UCSD-AML1 (cell line): Measurements from ENCODE around the gene TSPEAR.

Source experiments
- DNase-seq: peaks from one replicate; lab custom pipeline; 2025; ENCODE audit not compliant: unreplicated experiment; lab: John Stamatoyannopoulos, UW

The TSPEAR gene

GRCh38 chr21:44711327-44712202, at the start of gene TSPEAR:
Gene TSPEAR (minus strand): TSS chr21:44711572. CDS start chr21:44711514, 58 bp downstream.
- no peak for DNase-seq

DNA sequence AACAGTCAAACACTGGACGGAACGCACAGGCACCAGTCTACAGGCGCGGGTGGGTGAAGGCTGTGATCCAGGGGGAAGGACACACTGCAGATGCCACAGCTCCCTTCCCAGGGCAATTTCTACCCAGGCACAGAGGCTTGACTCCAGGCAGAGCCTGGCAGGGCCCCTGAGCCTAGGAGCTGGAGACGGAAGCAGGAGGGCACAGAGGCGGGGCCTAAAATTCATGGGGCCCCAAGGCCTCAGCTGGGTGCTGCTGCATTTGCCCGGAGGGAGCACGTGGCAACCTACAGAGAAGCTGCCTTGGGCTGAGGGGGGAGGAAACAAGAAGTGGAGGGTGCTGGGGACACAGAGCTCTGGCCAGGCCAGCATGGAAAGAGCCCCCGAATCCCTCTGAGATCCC, 49.0 kb upstream of the TSPEAR start:
- no peak for DNase-seq

GRCh38 chr21:44759628-44760285, 48.4 kb upstream of the TSPEAR start:
- no peak for DNase-seq

DNA sequence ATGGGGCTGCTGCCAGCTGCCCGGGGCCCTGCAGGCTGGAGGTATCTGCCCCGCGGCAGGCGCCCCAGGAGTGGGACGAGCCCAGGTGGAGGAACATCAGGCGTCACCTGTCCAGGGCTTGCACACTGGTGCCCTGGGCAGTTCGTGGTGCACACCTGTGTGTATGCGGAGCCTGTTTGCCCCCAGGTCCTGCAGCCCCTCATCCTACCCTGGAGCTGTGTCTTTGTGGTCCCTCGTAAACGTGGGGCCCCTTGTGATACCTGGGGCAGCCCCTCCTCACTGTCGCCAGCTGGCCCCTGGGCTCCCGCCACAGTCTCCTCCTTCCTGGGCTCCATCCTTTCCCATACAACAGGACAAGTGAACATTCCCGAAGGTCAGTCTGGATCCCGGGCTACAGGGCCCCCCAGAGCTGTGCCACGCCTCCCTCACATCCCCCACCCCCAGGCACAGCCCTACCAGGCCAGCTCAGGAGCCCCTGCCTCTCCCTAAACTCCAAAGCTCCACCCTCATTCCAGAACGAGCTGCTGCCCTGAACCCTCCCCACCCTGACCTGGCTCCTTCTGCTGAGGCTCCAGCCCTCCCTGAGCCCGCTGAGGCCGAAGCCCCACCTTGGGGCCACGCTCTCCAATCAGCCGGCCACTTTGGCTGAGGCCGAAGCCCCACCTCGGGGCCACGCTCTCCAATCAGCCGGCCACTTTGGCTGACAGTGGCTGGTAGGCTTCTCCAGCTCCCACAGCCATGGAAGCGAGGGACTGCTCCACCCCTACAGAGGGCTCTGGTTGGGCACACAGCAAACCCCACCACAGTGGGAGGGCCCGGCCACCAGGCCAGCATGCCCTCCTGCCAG, 47.6 kb upstream of the TSPEAR start:
- no peak for DNase-seq

DNA sequence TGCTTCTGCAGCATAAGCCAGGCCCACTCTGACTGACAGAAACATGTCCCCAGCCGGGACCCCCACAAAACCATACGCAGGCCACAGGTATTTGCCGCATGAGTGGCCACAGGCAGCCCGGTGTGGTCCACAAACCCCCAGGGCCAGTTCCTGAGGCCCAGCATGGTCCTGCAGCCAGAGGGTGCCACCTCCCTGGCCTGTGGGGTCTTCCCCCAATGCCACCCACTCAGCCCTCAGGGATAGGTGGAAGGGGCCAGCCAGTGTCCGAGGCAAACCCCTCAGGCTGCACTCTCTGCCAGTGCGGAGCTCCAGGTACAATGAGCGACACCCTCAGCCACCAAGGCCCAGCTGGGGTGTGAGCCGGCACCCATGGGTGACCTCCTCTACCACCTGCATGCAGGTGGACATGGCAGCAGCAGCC, 46.8 kb upstream of the TSPEAR start:
- no peak for DNase-seq

DNA sequence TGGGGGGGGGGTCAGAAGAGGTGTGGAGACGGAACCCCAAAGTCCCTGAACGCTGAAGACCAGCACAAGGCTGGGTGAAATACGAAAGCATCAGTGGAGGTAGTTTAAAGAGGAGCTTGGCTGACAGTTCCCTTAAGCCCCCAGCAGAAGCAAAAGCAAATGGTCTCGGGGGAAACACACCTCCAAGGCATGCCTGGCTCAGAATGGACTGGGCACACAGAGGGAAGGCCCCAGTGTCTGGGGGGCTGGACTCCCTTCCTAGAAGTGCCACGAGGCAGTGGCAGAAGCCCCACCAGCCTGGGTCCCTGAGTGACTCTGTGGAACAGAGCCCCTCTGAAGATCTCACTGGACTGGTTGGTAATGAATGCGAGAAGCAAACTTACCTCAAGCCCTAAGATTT, 46.4 kb upstream of the TSPEAR start:
- DNase-seq = no peak

- DNase-seq = no peak
These were observed 45.2 kb upstream of the TSPEAR start for GRCh38 chr21:44756423-44757185.

DNA sequence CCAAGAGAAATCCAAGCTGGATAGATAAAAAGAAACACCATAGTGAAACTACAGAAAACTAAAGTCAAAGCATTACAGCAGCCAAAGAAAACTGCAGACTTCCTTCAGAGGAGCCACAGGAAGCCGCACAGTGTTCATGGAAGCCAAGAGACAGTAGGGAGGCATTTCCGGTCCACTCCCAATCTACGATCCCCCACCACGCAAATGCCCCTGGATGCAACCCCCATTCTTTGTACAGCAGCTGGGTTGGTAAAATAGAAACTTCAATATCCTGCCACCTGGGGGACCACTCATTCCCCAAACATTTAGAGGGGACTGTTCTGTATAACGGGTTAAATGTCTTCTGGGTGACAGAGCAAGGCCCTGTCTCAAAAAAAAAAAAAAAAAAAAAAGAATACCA, 43.9 kb upstream of the TSPEAR start:
- peak; percentile 62 for DNase-seq

DNA sequence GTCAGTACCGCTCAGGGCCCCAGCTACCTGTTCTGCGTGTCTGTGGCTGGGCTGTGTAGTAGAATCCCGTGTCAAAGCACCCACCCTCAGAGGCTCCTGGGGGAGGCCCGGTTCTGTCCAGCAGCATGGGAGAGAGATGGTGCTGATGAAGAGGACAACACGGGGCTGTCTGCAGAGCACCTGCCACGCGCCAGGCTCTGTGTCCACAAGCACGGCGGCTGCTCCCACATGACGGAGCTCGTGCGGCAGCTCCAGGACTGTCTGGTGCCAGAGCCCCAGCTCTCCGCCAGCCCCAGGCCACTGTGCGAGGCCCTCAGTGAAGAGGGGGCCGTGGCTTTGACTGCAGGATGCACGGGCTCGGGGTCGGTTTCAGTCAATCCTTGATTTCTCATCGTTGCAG, 42.0 kb upstream of the TSPEAR start:
- no peak for DNase-seq

- DNase-seq = peak; percentile 35
These were observed 41.4 kb upstream of the TSPEAR start for GRCh38 chr21:44752671-44753235.

GRCh38 chr21:44751799-44752636, 40.6 kb upstream of the TSPEAR start:
- no peak for DNase-seq

DNA sequence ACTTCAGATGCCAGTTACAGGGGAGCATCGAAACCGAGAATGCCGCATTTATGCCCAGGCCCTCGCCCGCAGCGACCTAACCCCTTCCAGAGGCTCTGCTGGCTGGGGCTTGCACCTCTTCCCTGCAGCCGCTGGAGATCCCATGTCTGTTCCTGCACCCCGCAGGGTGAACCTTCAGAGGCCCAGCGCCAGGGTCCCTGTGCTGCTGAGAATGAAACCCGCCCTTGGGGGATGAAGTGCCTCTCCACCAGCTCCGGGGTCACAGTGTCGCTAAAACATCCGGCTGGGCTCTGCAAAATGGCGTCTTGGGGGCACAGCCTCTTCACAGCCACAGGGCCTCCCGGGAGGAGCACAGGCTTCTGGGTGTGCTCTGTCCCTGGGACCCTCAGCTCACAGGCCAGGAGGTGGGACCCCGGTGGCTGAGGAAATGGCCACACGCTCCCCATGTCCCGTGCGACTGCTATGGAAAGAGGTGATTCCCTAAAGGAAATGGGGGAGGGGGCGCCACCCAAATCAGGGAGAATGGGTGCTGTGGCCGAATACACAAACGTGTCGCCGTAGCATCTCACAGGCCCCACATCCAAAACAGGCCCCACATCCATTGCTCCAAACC, 39.9 kb upstream of the TSPEAR start:
- DNase-seq = no peak

- DNase-seq = peak; percentile 35
These were observed 39.3 kb upstream of the TSPEAR start for GRCh38 chr21:44750675-44751025.

DNA sequence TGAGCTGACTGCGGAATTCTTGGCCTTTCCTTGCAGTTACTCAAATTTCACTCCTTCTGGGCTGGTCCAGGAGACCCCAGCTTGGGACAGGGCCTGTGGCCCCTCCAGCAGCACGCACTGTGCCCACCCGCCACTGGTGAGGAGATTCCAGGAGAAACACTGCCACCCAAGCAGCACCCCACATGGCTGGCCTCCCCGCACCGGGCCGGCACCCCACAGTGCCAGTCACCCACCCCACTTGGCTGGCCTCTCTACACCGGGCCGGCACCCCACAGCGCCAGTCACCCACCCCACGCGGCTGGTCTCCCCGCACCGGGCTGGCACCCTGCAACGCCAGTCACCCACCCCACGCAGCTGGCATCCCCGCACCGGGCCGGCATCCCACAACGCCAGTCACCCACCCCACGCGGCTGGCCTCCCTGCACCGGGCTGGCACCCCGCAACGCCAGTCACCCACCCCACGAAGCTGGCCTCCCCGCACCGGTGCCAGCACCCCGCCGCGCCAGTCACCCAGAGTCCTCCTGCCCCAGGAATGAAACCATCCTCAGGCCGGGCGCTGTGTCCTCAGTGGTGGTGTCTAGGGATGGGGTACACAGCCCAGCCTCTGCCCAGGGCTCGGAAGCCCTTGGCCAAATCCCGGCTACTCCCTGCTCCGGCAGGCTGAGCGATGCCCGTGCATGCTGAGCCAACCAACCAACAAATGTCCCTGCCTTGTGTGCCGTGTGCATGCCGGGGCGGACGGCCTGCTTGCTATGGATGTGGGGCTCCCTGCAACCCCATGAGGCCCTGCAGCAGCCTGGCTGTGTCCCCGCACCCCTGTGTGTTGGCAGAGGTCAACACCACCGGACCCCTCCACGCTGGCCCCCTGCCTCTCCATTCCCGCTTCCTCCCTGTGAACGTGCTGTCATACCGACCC, 38.6 kb upstream of the TSPEAR start:
- DNase-seq = no peak

- no peak for DNase-seq
These were observed 37.9 kb upstream of the TSPEAR start for GRCh38 chr21:44749116-44749758.

DNA sequence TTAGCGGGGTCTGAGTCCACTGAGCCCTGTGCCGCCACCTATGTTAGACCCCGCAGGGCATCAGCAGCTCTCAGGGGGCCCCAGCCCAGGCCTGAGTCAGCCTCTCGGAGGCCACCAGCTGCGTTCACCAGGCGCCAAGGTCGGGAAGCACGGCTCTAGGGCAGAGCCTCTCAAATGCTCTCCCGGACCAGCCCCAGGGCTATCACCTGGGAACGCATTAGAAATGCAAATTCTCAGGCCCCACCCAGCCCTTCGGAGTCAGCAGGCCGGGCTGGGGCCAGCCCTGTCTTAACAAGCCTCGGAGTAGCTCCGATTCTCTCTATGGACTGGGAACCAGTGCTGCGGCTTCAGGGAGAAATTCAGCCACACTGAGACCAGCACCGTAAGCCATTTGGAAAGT, 37.2 kb upstream of the TSPEAR start:
- DNase-seq = no peak

GRCh38 chr21:44742418-44743153, 31.2 kb upstream of the TSPEAR start:
- DNase-seq = no peak
